ENCODE data around the gene SLTM. TPM values are rescaled to one million over a fixed set of nuclear protein-coding genes. Genes with fewer than 3 reads are reported as not detected.

Gene SLTM
- total and polyA plus RNA-seq, 5 donors from 2014 or later = 43.6 to 232 (median 54.6) TPM

- H3K4me3 Mint-ChIP-seq = no peak overlapping the region
- peak overlapping the region in 2 of 3 donors; percentile 6 to 90 for H3K27ac Mint-ChIP-seq
- DNase-seq (no peak), ATAC-seq (ENCODE audit: low read depth in 2 of 2) (no peak)
- peaks cover 62% of the 10 kb centered on the region for H3K36me3 ChIP-seq (ENCODE audit: control insufficient read depth, insufficient read depth, low read length)
- no peaks in the 10 kb centered on the region for H3K27me3 ChIP-seq (ENCODE audit: control insufficient read depth, insufficient read depth, low read length)
- peaks cover 16 to 50% (median 39%) of the 10 kb centered on the region in 4 donors for H3K4me1 Mint-ChIP-seq
- H3K9me3 ChIP-seq (ENCODE audit: control insufficient read depth in 2 of 2, low read length in 2 of 2) = no peaks in the 10 kb centered on the region
- peaks cover 13% of the 10 kb centered on the region for H3K36me3 Mint-ChIP-seq
- H3K27ac ChIP-seq (ENCODE audit: insufficient read depth, low read length, poor library complexity, severe bottlenecking) = no peak overlapping the region
- H3K4me3 ChIP-seq (ENCODE audit: low read depth, low read length) = no peak overlapping the region
- no peaks in the 10 kb centered on the region for H3K27me3 Mint-ChIP-seq
- peaks cover 4% of the 10 kb centered on the region for H3K4me1 ChIP-seq (ENCODE audit: control insufficient read depth, insufficient read depth, low read length, poor library complexity, severe bottlenecking)
- no peaks in the 10 kb centered on the region for H3K9me3 Mint-ChIP-seq
These were observed 16.5 kb downstream of the SLTM start for GRCh38 chr15:58916962-58917361.

DNA sequence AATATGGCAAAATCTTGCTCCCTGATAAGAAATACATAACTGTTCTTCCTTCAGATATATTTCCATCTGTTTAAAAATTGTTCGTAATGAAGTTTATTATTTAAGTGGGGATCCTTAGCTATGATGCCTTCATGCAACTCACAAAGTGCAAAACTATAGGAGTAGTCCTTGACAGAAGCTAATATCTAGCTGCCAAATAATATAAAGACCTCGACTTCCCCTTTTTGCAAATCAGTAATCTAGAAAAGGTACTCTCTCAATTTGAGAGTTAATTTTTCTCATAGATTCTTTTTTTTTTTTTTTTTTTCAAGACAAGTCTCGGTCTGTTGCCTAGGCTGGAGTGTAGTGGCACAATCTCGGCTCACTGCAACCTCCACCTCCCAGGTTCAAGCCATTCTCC, 23.0 kb downstream of the SLTM start:
- Histone ChIP-seq H3K27ac (ENCODE audit: insufficient read depth, low read length, poor library complexity, severe bottlenecking) (peak overlapping the region; percentile 7), H3K36me3 (ENCODE audit: control insufficient read depth, insufficient read depth, low read length) (peaks cover 62% of the 10 kb centered on the region), H3K27me3 (ENCODE audit: control insufficient read depth, insufficient read depth, low read length) (no peaks in the 10 kb centered on the region), H3K9me3 (ENCODE audit: control insufficient read depth in 2 of 2, low read length in 2 of 2) (no peaks in the 10 kb centered on the region), H3K4me1 (ENCODE audit: control insufficient read depth, insufficient read depth, low read length, poor library complexity, severe bottlenecking) (peaks cover 47% of the 10 kb centered on the region), H3K4me3 (ENCODE audit: low read depth, low read length) (no peak overlapping the region)
- DNase-seq (no peak), ATAC-seq (ENCODE audit: low read depth in 2 of 2) (no peak)
- Mint-ChIP-seq H3K27ac (peak overlapping the region in 1 of 3 donors; percentile 62), H3K4me3 (peak overlapping the region in 1 of 4 donors; percentile 75), H3K27me3 (no peaks in the 10 kb centered on the region), H3K4me1 (peaks cover 37 to 70% (median 63%) of the 10 kb centered on the region in 4 donors), H3K36me3 (peaks cover 41% of the 10 kb centered on the region), H3K9me3 (no peaks in the 10 kb centered on the region)

DNA sequence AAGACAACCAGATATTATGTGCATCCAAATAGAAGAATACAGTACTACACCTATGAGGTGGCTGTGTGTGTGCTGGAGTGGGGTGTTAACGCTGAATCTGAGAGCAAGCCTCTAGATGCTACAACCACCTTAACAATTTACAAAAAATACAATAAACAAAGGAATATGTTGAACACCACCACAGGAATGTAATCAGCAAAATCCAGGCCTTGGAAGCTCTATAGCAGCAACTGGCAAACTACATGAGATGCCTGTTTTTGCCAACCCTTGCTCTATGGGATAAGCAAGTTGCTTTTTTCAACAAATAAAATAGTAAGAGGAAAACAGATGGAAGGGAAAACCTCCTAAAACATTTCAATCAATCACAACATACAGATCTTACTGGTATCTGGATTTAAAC, 23.9 kb downstream of the SLTM start:
- H3K9me3 Mint-ChIP-seq = no peaks in the 10 kb centered on the region
- peaks cover 47% of the 10 kb centered on the region for H3K4me1 ChIP-seq (ENCODE audit: control insufficient read depth, insufficient read depth, low read length, poor library complexity, severe bottlenecking)
- H3K27me3 Mint-ChIP-seq = no peaks in the 10 kb centered on the region
- peaks cover 32 to 67% (median 57%) of the 10 kb centered on the region in 4 donors for H3K4me1 Mint-ChIP-seq
- H3K27ac ChIP-seq (ENCODE audit: insufficient read depth, low read length, poor library complexity, severe bottlenecking) = no peak overlapping the region
- H3K27ac Mint-ChIP-seq = peak overlapping the region; percentile 23 to 77 (median 62)
- peaks cover 54% of the 10 kb centered on the region for H3K36me3 ChIP-seq (ENCODE audit: control insufficient read depth, insufficient read depth, low read length)
- no peaks in the 10 kb centered on the region for H3K9me3 ChIP-seq (ENCODE audit: control insufficient read depth in 2 of 2, low read length in 2 of 2)
- H3K4me3 Mint-ChIP-seq = no peak overlapping the region
- no peaks in the 10 kb centered on the region for H3K27me3 ChIP-seq (ENCODE audit: control insufficient read depth, insufficient read depth, low read length)
- peak overlapping the region; percentile 53 for H3K4me3 ChIP-seq (ENCODE audit: low read depth, low read length)
- H3K36me3 Mint-ChIP-seq = peaks cover 38% of the 10 kb centered on the region
- DNase-seq (no peak), ATAC-seq (ENCODE audit: low read depth in 2 of 2) (peak in 1 of 2 donors; percentile 22)

- Histone ChIP-seq H3K4me3 (ENCODE audit: low read depth, low read length) (peak overlapping the region; percentile 53), H3K9me3 (ENCODE audit: control insufficient read depth in 2 of 2, low read length in 2 of 2) (no peaks in the 10 kb centered on the region), H3K27ac (ENCODE audit: insufficient read depth, low read length, poor library complexity, severe bottlenecking) (peak overlapping the region; percentile 58), H3K36me3 (ENCODE audit: control insufficient read depth, insufficient read depth, low read length) (peaks cover 46% of the 10 kb centered on the region), H3K4me1 (ENCODE audit: control insufficient read depth, insufficient read depth, low read length, poor library complexity, severe bottlenecking) (peaks cover 47% of the 10 kb centered on the region), H3K27me3 (ENCODE audit: control insufficient read depth, insufficient read depth, low read length) (no peaks in the 10 kb centered on the region)
- peak in 1 of 2 donors; percentile 31 for ATAC-seq (ENCODE audit: low read depth in 2 of 2)
- peaks cover 32 to 60% (median 50%) of the 10 kb centered on the region in 4 donors for H3K4me1 Mint-ChIP-seq
- no peaks in the 10 kb centered on the region for H3K27me3 Mint-ChIP-seq
- peak in 2 of 3 donors; percentile 32 to 47 for DNase-seq
- peak overlapping the region; percentile 13 to 83 (median 46) for H3K4me3 Mint-ChIP-seq
- no peaks in the 10 kb centered on the region for H3K9me3 Mint-ChIP-seq
- peak overlapping the region; percentile 9 to 90 (median 66) for H3K27ac Mint-ChIP-seq
- H3K36me3 Mint-ChIP-seq = peaks cover 32% of the 10 kb centered on the region
These were observed 24.7 kb downstream of the SLTM start for GRCh38 chr15:58908550-58909309.

DNA sequence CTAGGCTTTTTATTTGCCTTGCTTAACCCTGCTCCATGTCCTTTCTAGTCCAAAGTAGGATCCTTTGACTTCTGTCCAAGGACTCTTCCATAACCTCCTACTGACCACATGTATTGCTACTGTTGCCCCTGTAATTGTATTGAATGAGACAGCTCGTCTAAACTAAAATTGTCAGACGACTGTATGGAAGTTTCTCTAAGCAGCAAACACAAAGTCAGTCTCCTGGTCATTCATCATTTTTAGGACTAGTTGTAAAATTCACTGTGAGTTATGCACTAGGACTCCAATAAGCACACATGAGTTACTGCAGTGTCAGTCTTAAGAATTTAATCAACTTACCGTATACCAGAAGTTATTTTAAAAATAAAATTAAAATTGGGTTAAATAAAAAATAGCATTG, 32.8 kb downstream of the SLTM start:
- no peaks in the 10 kb centered on the region for H3K9me3 Mint-ChIP-seq
- Histone ChIP-seq H3K36me3 (ENCODE audit: control insufficient read depth, insufficient read depth, low read length) (peaks cover 55% of the 10 kb centered on the region), H3K4me3 (ENCODE audit: low read depth, low read length) (no peak overlapping the region), H3K27ac (ENCODE audit: insufficient read depth, low read length, poor library complexity, severe bottlenecking) (no peak overlapping the region), H3K27me3 (ENCODE audit: control insufficient read depth, insufficient read depth, low read length) (no peaks in the 10 kb centered on the region), H3K9me3 (ENCODE audit: control insufficient read depth in 2 of 2, low read length in 2 of 2) (no peaks in the 10 kb centered on the region), H3K4me1 (ENCODE audit: control insufficient read depth, insufficient read depth, low read length, poor library complexity, severe bottlenecking) (peaks cover 2% of the 10 kb centered on the region)
- no peak overlapping the region for H3K27ac Mint-ChIP-seq
- no peak overlapping the region for H3K4me3 Mint-ChIP-seq
- H3K36me3 Mint-ChIP-seq = peaks cover 32% of the 10 kb centered on the region
- H3K27me3 Mint-ChIP-seq = no peaks in the 10 kb centered on the region
- no peak for DNase-seq
- H3K4me1 Mint-ChIP-seq = peaks cover 22 to 31% (median 24%) of the 10 kb centered on the region in 4 donors
- ATAC-seq (ENCODE audit: low read depth in 2 of 2) = no peak

DNA sequence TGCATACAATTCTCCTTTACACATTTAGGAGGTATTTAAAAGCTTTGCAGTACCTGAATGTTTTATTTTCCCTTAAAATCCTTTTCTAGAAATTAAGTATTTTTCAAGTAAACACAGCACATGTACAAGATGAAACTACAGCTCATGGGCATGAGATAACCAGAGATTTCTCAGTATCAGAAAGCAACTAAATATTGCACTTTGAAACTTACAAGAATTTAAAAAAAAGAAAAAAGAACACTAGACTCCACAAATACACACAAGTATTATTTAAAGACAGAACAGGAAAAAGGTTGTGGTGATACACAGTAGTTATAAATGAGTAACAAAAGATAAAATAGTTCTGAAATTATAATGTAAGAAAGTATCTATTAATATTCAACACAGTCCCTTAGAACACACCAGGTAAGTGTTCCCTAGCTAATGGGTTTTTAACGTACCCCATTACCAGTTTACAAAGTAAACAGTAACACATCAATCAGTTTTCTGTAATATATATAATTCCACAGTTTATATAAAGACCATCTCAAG, 35.3 kb downstream of the SLTM start:
- H3K27ac Mint-ChIP-seq = peak overlapping the region in 1 of 3 donors; percentile 26
- DNase-seq = no peak
- H3K4me3 Mint-ChIP-seq = no peak overlapping the region
- peaks cover 26 to 38% (median 29%) of the 10 kb centered on the region in 4 donors for H3K4me1 Mint-ChIP-seq
- ATAC-seq (ENCODE audit: low read depth in 2 of 2) = no peak
- Histone ChIP-seq H3K27ac (ENCODE audit: insufficient read depth, low read length, poor library complexity, severe bottlenecking) (no peak overlapping the region), H3K9me3 (ENCODE audit: control insufficient read depth in 2 of 2, low read length in 2 of 2) (no peaks in the 10 kb centered on the region), H3K36me3 (ENCODE audit: control insufficient read depth, insufficient read depth, low read length) (peaks cover 79% of the 10 kb centered on the region), H3K4me3 (ENCODE audit: low read depth, low read length) (no peak overlapping the region), H3K4me1 (ENCODE audit: control insufficient read depth, insufficient read depth, low read length, poor library complexity, severe bottlenecking) (no peaks in the 10 kb centered on the region), H3K27me3 (ENCODE audit: control insufficient read depth, insufficient read depth, low read length) (no peaks in the 10 kb centered on the region)
- H3K36me3 Mint-ChIP-seq = peaks cover 52% of the 10 kb centered on the region
- no peaks in the 10 kb centered on the region for H3K9me3 Mint-ChIP-seq
- no peaks in the 10 kb centered on the region for H3K27me3 Mint-ChIP-seq

- Mint-ChIP-seq H3K27ac (peak overlapping the region in 2 of 3 donors; percentile 46 to 52), H3K4me3 (no peak overlapping the region), H3K9me3 (no peaks in the 10 kb centered on the region), H3K27me3 (no peaks in the 10 kb centered on the region), H3K36me3 (peaks cover 79% of the 10 kb centered on the region), H3K4me1 (peaks cover 0 to 7% (median 5%) of the 10 kb centered on the region in 4 donors)
- DNase-seq (no peak), ATAC-seq (ENCODE audit: low read depth in 2 of 2) (no peak)
- Histone ChIP-seq H3K4me1 (ENCODE audit: control insufficient read depth, insufficient read depth, low read length, poor library complexity, severe bottlenecking) (no peaks in the 10 kb centered on the region), H3K4me3 (ENCODE audit: low read depth, low read length) (no peak overlapping the region), H3K27me3 (ENCODE audit: control insufficient read depth, insufficient read depth, low read length) (no peaks in the 10 kb centered on the region), H3K9me3 (ENCODE audit: control insufficient read depth in 2 of 2, low read length in 2 of 2) (no peaks in the 10 kb centered on the region), H3K36me3 (ENCODE audit: control insufficient read depth, insufficient read depth, low read length) (peaks cover 99% of the 10 kb centered on the region), H3K27ac (ENCODE audit: insufficient read depth, low read length, poor library complexity, severe bottlenecking) (no peak overlapping the region)
These were observed 44.1 kb downstream of the SLTM start for GRCh38 chr15:58889363-58889762.

All from CD4-positive, CD25-positive, alpha-beta regulatory T cell (primary cell).